ENCODE measurements around the gene SCGB3A1. TPM values are rescaled to one million over a fixed set of nuclear protein-coding genes. Genes with fewer than 3 reads are reported as not detected.

SCGB3A1 gene
- total and polyA plus RNA-seq, 9 of the 15 experiments (the other 6 are each of a cell fraction or from before 2014, with no cell fraction given): 0.33 TPM; not detected in 8

DNA sequence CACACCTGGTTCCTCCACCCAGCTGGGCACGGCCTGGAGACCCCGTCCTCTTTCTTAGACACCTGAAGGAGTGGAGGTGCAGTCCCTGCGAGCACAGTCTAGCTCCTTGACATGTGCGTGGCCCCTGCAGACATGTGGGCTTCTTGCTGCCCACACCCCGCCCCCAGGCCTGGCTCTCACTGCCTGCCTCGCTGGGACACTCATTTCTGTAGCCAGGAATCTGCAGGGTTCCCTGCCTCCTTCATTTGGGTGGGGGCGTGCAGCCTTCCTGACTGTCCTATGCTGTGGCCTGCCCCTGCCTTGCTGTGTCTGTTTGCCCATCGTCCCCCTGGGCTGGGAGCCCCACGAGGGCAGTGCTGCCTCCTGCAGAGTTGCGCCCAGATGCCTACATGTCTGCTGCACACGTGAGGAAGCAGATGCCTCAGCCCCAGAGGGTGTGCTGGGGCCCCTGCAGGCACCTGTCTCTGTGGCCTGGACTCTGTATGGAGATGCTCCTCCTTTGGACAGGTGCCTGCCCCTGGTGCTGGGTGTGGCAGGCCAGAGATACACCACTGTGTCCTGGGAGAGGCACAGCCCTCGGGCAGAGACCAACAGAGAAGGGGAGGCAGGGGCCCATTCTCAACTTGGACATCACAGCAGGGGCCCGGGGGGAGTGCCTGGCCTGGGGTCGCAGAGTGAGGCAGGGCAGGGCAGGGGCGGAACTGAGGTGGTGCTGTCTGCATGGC, 35.5 kb upstream of the SCGB3A1 start:
- DNase-seq (ENCODE audit: extremely low read depth in 1 of 4, low spot score in 3 of 4): no peak
- peaks cover 17 to 64% of the 10 kb centered on the region in 2 experiments; a peak in 4 of 5 replicates for H3K27me3 ChIP-seq (ENCODE audit: control insufficient read depth in 2 of 2, insufficient read depth in 2 of 2, low read length in 2 of 2)
- H3K36me3 ChIP-seq (ENCODE audit: control insufficient read depth, insufficient read depth, low read length): no peaks in the 10 kb centered on the region
- H3K27ac ChIP-seq (ENCODE audit: extremely low read depth, low read depth, low read length): no peak overlapping the region
- no peak for ATAC-seq
- H3K9ac ChIP-seq (ENCODE audit: insufficient read depth in 1 of 2, low read depth in 2 of 2, low read length in 2 of 2): 0 out of 4 replicates have a peak overlapping the region, but pooled peaks of 1 of the 2 experiments have one; percentile 26
- no peak overlapping the region for H3K4me3 ChIP-seq
- peaks cover 6% of the 10 kb centered on the region for H4K20me1 ChIP-seq (replicated peaks; ENCODE audit: control insufficient read depth, insufficient read depth, low read length)
- H3K4me1 ChIP-seq (replicated peaks in 1 of 2; ENCODE audit: control insufficient read depth in 2 of 2, insufficient read depth in 2 of 2, low read length in 2 of 2): peaks cover 0 to 50% of the 10 kb centered on the region in 2 experiments; a peak in 2 of 5 replicates
- in situ Hi-C loops (cut with MboI) (no loop called here), intact Hi-C loops (cut with micrococcal nuclease) (no loop called here)
- H2AFZ ChIP-seq (ENCODE audit: low read depth, low read length): no peak overlapping the region
- POLR2A ChIA-PET: interaction anchor here (0.7 kb wide), 1 partner anchor 409 kb away, joined by 3 read pairs; no protein-coding TSS in a partner anchor
- FAIRE-seq: no peak
- no peaks in the 10 kb centered on the region for H3K79me2 ChIP-seq (ENCODE audit: control insufficient read depth, insufficient read depth, low read length)
- TF ChIP-seq XRCC5 (IDR thresholded peaks at IDR 0.05; ENCODE audit: low read depth, low read length) (no peak), RAD21 (CRISPR knock-in tag; conservative IDR thresholded peaks at IDR 0.05 in 1 of 2, IDR thresholded peaks at IDR 0.05 in 1 of 2) (no peak), ZNF354B (CRISPR knock-in tag; IDR thresholded peaks at IDR 0.05) (no peak), BCL6 (CRISPR knock-in tag; IDR thresholded peaks at IDR 0.05) (no peak), GABPB1 (CRISPR knock-in tag; IDR thresholded peaks at IDR 0.05) (no peak), PHF8 (IDR thresholded peaks at IDR 0.05; ENCODE audit: borderline replicate concordance, low read length) (no peak), COPS2 (conservative IDR thresholded peaks at IDR 0.05) (no peak), KAT8 (IDR thresholded peaks at IDR 0.05; ENCODE audit: low read depth) (no peak), ZNF121 (CRISPR knock-in tag; conservative IDR thresholded peaks at IDR 0.05) (no peak), TCF7L2 (IDR thresholded peaks at IDR 0.05; ENCODE audit: low read depth, low read length) (no peak), CREB5 (CRISPR knock-in tag; IDR thresholded peaks at IDR 0.05) (no peak), YBX1 (IDR thresholded peaks at IDR 0.05) (no peak), SNIP1 (IDR thresholded peaks at IDR 0.05; ENCODE audit: low read depth) (no peak), PHF21A (IDR thresholded peaks at IDR 0.05; ENCODE audit: borderline replicate concordance, low read depth) (no peak), MAFG (tag; conservative IDR thresholded peaks at IDR 0.05) (no peak)
- 4% methylated on average over 13 of the region's 15 CpGs for WGBS (ENCODE audit: insufficient coverage, low coverage, missing lambda C conversion rate)
- no peaks in the 10 kb centered on the region for H3K9me1 ChIP-seq (ENCODE audit: control insufficient read depth, insufficient read depth, low read length)
- H3K4me2 ChIP-seq (ENCODE audit: insufficient read depth, low read length): no peak overlapping the region
- CTCF ChIA-PET (ENCODE audit: low intra/inter-chr PET ratio): no interaction called here
- H3K9me3 ChIP-seq (replicated peaks; ENCODE audit: control insufficient read depth, insufficient read depth, low read depth, low read length): no peaks in the 10 kb centered on the region
- no TSS peak for BruUV-seq (replicated peaks)
